ENCODE measurements around the gene DOLPP1.

DOLPP1 gene

GRCh38 chr9:129139233-129139992 is 58.5 kb downstream of the DOLPP1 start:
- H3K4me3 ChIP-seq (ENCODE audit: low read depth, low read length), result peak overlapping the region; percentile 68
- peak; percentile 86 for TF ChIP-seq CTCF (IDR thresholded peaks at IDR 0.05; ENCODE audit: insufficient read depth, low read depth, low read length, missing control alignments)
- peak; percentile 89 for DNase-seq (ENCODE audit: low read depth)

- DNase-seq (ENCODE audit: low read depth), result peak; percentile 98
- peak overlapping the region; percentile 68 for H3K4me3 ChIP-seq (ENCODE audit: low read depth, low read length)
- TF ChIP-seq CTCF (IDR thresholded peaks at IDR 0.05; ENCODE audit: insufficient read depth, low read depth, low read length, missing control alignments), result no peak
Observed at GRCh38 chr9:129139993-129140396, 59.1 kb downstream of the DOLPP1 start.

All from GM12865 (cell line).